ENCODE results near the gene PDE10A.

GRCh38 chr6:165376100-165376499, 286.9 kb downstream of the PDE10A start:
- no peak for TF ChIP-seq ZNF8 (CRISPR knock-in tag; IDR thresholded peaks at IDR 0.05)
- no peak for TF ChIP-seq TSHZ2 (CRISPR knock-in tag; IDR thresholded peaks at IDR 0.05)
- TF ChIP-seq PPARA (CRISPR knock-in tag; IDR thresholded peaks at IDR 0.05; ENCODE audit: borderline replicate concordance): no peak

Measured in SK-N-SH treated with all-trans-retinoic acid at 6 μM for 48 hours (cell line).